GM19438 (cell line): ENCODE measurements around the gene BMERB1.
"Not testable (repeated sequence)": the region's sequence is repeated elsewhere in the genome, so short reads cannot be mapped to it uniquely, and the experiment has no call there.

Source experiments
- ATAC-seq: cut with Tn5 transposase; IDR thresholded peaks from one replicate; pipeline ENCODE4 v1.9.1; 2021; ENCODE audit warnings: low read depth; ENCODE audit not compliant: unreplicated experiment

Gene BMERB1

GRCh38 chr16:15519790-15520189 is 85.4 kb downstream of the BMERB1 start:
- ATAC-seq, result no peak

- no peak for ATAC-seq
Measured at GRCh38 chr16:15521390-15521757, 87.0 kb downstream of the BMERB1 start.

- no peak for ATAC-seq
Measured at GRCh38 chr16:15521758-15522509, 87.5 kb downstream of the BMERB1 start.

- ATAC-seq, result no peak
Measured at GRCh38 chr16:15523092-15523541, 88.7 kb downstream of the BMERB1 start.

GRCh38 chr16:15523939-15524338 is 89.6 kb downstream of the BMERB1 start:
- ATAC-seq, result no peak

GRCh38 chr16:15524966-15525365 is 90.6 kb downstream of the BMERB1 start:
- no peak for ATAC-seq

GRCh38 chr16:15526097-15526496 is 91.7 kb downstream of the BMERB1 start:
- ATAC-seq, result no peak

GRCh38 chr16:15526731-15527130 is 92.3 kb downstream of the BMERB1 start:
- no peak for ATAC-seq

- ATAC-seq, result no peak
Measured at GRCh38 chr16:15529673-15530072, 95.3 kb downstream of the BMERB1 start.

GRCh38 chr16:15530085-15530484 is 95.7 kb downstream of the BMERB1 start:
- ATAC-seq, result no peak

- ATAC-seq, result no peak
Measured at GRCh38 chr16:15532825-15533224, 98.4 kb downstream of the BMERB1 start.

- no peak for ATAC-seq
Measured at GRCh38 chr16:15533386-15533785, 99.0 kb downstream of the BMERB1 start.

- ATAC-seq, result no peak
Measured at GRCh38 chr16:15535772-15536171, 101.4 kb downstream of the BMERB1 start.

- ATAC-seq, result no peak
Measured at GRCh38 chr16:15536843-15537242, 102.5 kb downstream of the BMERB1 start.

GRCh38 chr16:15538507-15538906 is 104.1 kb downstream of the BMERB1 start:
- no peak for ATAC-seq

- ATAC-seq, result no peak
Measured at GRCh38 chr16:15539197-15539596, 104.8 kb downstream of the BMERB1 start.

GRCh38 chr16:15542261-15542660 is 107.9 kb downstream of the BMERB1 start:
- no peak for ATAC-seq

GRCh38 chr16:15542734-15543347 is 108.5 kb downstream of the BMERB1 start:
- ATAC-seq, result no peak

- no peak for ATAC-seq
Measured at GRCh38 chr16:15544405-15544804, 110.0 kb downstream of the BMERB1 start.

- ATAC-seq, result no peak
Measured at GRCh38 chr16:15545544-15545943, 111.2 kb downstream of the BMERB1 start.

- not testable (repeated sequence) for ATAC-seq
Measured at GRCh38 chr16:15547072-15547767, 112.8 kb downstream of the BMERB1 start.

- no peak for ATAC-seq
Measured at GRCh38 chr16:15547768-15548096, 113.3 kb downstream of the BMERB1 start.
